ENCODE data around the gene ODAD3.
"Not testable (repeated sequence)": the region's sequence is repeated elsewhere in the genome, so short reads cannot be mapped to it uniquely, and the experiment has no call there.

The ODAD3 gene

DNA sequence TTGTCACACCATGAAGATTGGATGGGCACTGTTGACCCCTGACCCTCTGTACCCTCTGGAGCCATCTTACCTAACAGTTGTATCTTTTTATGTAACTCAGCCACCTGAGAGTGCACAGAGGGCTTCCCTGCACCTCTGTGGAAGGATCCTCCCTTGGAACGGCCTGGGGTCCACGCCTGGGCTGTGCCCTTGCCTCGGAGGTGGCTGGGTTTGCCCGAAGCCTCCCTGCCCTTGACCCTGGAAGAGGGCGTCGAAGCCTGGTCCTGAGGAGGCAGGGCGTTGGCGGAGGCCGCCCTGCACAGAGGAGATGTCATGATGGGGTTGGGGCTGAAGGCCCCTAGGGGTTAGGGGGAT is 241 bp downstream of the ODAD3 start:
- no peak for DNase-seq

- not testable (repeated sequence) for DNase-seq
Measured at GRCh38 chr19:11433526-11433925, 1.4 kb downstream of the ODAD3 start.

DNA sequence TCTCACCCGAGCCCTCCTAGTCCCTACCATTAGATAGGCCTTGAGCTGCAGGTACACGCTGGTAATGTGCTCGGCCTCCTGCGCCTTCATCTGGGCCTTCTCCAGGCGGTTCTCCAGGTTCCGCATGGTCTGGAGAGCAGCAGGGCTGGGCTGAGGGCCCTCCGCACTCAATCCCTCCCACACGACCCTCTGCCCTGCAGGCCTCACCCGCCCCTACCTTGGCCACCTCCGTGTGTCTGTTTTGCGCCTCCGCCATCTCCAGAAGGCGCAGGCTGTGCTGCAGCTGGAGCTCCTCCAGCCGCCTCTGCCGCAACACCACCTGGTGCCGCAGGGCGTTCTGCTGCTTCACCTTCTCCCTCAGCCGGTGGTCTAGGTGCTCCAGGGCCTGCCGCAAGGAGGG is 8.3 kb downstream of the ODAD3 start:
- no peak for DNase-seq

DNA sequence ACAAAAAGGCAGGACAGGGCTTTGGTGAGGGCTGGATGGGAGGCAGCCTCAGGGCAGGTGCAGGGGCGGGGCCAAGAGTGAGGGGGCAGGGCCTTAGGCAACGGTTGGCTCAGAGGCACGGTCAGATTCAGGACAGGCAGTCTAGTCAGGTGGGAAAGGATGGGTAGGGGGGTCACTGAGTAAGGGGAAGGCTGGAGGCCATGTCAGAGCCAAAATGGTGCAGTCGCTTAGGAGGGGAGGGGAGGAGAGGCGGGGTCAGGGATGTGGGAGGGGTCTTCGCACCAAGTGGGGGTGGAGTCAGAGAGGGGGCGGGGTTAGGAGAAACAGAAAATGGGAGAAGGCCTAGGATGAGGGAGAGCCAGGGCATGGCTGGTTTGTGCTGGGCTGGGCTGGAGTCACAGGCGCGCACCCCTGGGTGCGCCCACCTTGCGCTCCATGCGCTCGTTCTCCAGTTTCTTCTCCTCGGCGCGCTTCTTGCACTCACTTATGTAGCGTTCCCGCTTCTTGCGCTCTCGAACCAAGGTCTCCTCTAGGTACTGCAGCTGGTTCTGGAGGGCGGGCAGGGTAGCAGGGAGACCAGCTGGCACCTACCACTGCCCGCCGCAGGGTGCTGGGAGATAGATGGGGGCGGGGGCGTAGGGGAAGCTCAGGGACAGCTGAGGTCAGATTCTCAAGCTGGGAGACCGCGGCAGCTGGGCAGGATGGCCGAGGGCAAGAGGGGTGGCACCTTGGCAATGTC is 9.0 kb downstream of the ODAD3 start:
- DNase-seq: no peak

GRCh38 chr19:11423791-11424181 is 11.1 kb downstream of the ODAD3 start:
- no peak for DNase-seq

DNA sequence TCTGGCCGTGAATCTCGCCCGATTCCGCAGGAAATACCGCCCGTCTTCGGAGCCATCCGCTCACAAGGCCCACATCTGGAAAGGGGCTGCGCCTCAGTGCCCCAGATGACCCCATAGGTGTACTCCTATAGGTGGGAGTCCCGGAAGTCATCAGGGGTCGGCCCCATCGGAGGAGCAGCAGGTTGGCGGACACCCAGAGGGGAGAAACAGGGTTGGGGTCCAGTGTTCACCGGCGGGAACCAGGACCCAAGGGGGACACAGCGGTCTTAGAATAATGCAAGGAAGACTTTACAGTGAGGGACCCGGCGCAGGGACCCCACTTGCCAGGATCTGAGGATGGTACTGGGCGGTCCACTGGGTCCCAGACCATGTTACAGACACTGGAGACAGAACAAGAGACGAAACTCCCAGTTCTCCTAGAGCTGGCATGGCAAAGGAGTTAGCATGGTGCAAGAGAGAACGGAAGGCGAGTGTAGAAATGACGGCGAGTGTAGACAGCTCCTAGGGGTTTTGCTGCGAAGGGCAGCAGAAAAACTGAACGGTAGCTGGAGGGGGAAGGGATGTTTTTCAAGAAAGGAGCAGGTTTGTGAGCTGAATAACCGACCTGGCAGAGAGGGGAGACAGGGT is 11.6 kb downstream of the ODAD3 start:
- DNase-seq: no peak

DNA sequence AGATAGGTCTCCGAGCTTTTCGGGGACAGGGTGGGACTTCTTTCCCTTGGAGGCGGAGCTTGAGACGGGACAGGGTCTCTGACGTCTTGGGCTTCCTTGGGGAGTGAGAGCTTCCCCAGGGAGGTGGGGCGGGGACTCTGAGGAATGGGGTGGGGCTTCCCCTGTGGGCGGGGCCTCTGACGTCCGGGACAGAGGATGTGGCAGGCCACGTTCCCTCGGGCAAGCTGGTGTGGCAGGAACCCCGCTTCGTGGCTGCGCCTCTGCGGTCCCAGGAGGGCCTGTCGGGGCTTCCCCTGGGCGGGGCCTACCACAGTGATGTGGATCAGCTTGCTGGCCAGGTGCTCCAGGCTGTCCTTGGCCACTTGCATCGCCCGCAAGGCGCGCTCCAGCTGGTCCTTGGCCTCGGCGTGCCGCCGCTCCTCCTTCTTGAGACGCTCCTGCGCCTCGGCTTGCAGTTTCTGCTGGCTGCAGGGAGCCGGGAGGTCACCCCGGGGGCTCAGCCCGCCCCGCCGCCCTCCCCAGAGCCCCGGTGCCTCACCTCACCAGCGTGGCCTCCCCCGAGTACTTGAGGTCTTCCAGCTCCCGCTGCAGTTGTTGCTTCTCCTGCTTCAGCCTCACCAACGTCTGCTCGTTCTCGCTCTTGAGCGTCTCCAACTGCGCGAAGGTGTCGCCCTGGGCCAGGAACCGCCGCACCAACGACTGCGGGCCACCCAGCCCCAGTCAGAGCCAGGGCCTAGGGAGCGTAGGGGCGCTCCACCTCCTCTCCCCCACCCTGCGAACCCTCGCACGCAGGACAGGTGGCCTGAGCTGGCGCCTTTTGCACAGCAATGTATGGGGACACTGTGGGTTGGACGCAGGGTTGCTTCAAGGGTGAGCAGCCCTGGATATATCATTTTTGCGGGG is 12.5 kb downstream of the ODAD3 start:
- peak; percentile 83 for DNase-seq

DNA sequence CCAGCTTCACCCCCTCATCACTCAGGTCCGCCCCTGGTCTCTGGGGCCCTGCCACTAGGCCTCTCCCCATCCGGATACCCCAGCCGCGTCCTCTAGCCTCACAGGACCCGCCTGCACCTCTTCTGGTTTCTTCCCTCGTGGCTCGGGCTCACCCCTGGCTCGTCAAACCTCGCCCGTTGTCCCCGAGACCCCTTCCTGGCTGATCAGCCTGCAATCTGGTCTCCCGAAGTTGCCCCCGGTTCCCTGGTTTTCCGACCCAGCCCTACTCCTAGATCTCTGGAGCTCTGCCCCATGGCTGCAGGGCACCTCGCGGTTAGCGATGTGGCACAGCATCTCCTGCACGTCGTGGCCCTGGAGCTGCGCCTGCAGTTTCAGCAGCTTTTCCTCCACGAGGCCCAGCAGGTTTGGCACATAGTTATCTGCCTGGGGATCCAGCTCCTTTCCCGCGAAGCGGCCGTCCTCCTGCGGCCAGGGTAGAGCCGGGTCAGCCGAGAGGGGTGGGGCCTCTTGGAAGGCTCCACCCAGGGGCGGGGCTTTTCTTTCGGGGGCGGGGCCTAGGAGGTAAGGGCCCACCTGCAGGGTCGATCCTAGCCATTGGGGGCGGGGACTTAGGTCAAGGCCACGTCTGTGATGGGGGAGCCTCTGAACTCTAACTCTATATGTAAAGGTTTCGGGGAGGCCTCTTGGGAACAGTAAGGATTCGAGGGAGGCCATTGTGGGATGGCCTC is 13.4 kb downstream of the ODAD3 start:
- DNase-seq: peak; percentile 47

- no peak for DNase-seq
Measured at GRCh38 chr19:11420429-11421370, 14.2 kb downstream of the ODAD3 start.

- no peak for DNase-seq
Measured at GRCh38 chr19:11418549-11419506, 16.1 kb downstream of the ODAD3 start, which contains the start of gene RGL3. TSS of gene RGL3 (minus strand) at chr19:11419314. CDS start at chr19:11419278, 36 bp downstream.

DNA sequence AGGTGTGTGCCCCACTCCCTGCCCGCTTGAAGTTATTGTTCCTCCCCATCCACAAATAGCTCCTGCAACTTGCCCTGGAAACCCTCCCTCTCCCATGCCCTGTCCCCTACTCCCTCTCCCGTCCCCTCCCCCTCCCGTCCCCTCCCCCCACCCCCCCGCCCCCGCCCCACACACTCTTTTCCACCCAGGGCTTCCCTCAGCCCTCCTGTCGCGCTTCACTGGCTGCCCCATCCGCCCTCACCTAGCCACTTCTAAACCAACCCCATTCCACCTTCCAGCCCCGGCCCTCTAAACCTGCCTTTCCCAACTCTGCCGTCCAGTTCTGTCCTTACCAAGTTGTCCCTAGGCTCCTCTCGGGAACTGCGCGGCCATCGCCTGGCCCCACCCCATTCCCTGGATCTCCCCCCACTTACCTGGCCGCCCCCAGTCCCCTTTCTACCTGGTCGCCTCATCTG is 16.8 kb downstream of the ODAD3 start:
- no peak for DNase-seq

GRCh38 chr19:11416346-11417052 is 18.4 kb downstream of the ODAD3 start:
- DNase-seq: no peak

DNA sequence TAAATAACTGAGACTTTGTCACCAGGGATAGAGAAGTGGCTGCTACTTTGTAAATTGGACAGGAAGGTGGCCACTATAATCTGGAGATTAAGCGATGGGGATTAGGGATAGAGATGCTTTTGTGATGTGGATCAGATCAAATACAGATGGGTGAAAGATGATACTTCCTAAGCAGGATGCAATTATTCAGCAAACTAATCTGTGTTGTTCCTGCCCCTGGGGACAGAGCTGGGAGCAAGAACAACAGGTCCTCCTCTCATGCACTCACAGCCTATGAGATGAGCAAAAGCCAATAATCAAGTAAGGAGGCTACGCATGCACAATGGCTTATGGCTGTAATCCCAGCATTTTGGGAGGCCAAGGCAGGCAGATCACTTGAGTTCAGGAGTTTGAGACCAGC is 20.4 kb downstream of the ODAD3 start:
- DNase-seq: no peak

- no peak for DNase-seq
Measured at GRCh38 chr19:11410682-11411081, 24.2 kb downstream of the ODAD3 start.

GRCh38 chr19:11408591-11408990 is 26.3 kb downstream of the ODAD3 start:
- DNase-seq: no peak

GRCh38 chr19:11406703-11407236 is 28.2 kb downstream of the ODAD3 start:
- not testable (repeated sequence) for DNase-seq

- peak; percentile 72 for DNase-seq
Measured at GRCh38 chr19:11405846-11406643, 28.9 kb downstream of the ODAD3 start.

DNA sequence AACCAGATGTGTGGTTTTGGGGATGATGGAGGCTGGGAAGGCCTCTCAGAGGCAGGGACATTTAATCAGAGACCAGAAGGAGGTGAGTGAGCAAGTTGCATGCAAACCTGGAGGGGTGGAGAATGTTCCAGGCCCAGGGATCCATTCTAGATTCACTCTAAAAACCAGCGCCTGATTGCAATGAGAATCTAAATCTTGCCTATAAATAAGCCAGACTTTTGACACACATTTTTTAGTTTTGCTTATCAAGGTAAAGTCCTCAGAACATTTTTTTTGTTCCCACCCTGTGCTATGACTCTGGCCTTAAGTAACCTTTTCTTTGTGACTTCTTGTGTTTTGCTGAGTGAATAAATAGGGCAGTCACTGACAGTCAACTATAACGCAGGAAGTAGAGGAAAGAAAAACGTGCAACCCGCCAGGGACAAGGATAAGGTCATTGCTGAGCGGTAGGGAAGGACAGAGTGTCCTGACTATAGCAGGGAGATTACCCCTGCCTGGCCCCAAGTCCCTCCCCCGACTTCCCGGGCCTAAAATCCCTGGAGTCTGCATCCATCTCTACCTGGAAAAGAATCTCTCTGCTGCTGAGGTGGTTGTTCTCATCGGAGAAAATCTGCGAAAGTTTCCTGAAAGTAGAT is 30.2 kb downstream of the ODAD3 start:
- DNase-seq: no peak
